Bronchial epithelial cell (primary cell): Measurements from ENCODE around the gene SEMA3B. TPM values are rescaled to one million over a fixed set of nuclear protein-coding genes. Genes with fewer than 3 reads are reported as not detected.
A peak's percentile ranks its signal among the peaks of the same experiment; 100 is the strongest.

Experiments
- DNase-seq: peaks from one replicate; pipeline ENCODE4 v3.0.0-alpha.2; 2010; ENCODE audit warnings: low read depth
- FAIRE-seq: peaks from 2 replicates; lab custom pipeline; 2011; peaks lifted over from hg19 to GRCh38; lab: Jason Lieb, UNC
- H3K27me3 ChIP-seq: 2 replicates; pipeline ENCODE4 v1.5.1; 2011; ENCODE audit warnings: low read length; ENCODE audit not compliant: control insufficient read depth, insufficient read depth
- H3K36me3 ChIP-seq: 2 replicates; pipeline ENCODE4 v1.5.1; 2011; ENCODE audit warnings: low read length; ENCODE audit not compliant: control insufficient read depth, insufficient read depth
- H3K4me3 ChIP-seq: 2 replicates; pipeline ENCODE4 v1.5.1; 2011; ENCODE audit warnings: mild to moderate bottlenecking, low read depth, low read length, control low read depth
- total RNA-seq: library from RNA; depleted of rRNA; stranded (reverse); fragments of >200 nt; gene quantifications from 2 replicates; pipeline ENCODE4 v1.2.1, GENCODE V29; 2014
- TF ChIP-seq, protein P1 (sequence below): IDR thresholded peaks from 2 replicates; pipeline ENCODE4 v1.5.1; 2011; ENCODE audit warnings: mild to moderate bottlenecking, moderate library complexity, low read length, control low read depth, inconsistent platforms; ENCODE audit not compliant: insufficient read depth, severe bottlenecking

SEMA3B gene
- total RNA-seq, 1 donor from 2014 or later, result 7.1 TPM

DNA sequence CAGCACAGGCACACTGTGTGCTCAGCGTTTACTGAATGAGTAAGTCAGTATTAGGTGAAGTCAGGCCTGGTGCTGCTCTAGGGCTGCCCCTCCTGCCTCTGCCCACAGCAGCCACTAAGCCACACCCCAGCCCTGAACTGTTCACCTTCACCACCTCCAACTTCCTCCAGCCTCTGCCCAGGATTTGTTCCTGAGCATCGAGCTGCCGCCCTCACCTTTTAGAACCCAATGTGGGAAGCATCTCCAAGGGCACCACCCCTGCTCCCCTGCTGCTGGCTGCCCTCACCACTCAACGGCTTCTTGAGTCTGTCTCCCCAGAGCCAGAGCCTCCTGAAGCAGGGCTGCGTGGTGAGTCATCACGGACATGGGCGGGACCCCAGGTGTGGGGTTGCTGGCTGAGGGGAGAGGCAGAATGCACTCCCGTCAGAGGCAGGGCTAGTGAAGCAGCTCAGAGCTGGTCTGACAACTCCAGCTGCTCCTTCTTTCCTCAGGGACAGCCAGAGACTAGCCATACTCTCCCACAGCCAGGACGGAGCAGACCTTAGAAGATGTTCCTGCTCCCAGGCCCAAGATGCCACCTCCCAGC, 47.8 kb downstream of the SEMA3B start:
- Histone ChIP-seq H3K27me3 (no peaks in the 10 kb centered on the region), H3K36me3 (peaks cover 26% of the 10 kb centered on the region), H3K4me3 (peak overlapping the region; percentile 2)
- peak; percentile 98 for DNase-seq
- peak; percentile 98 for FAIRE-seq
- TF ChIP-seq, protein P1, sequence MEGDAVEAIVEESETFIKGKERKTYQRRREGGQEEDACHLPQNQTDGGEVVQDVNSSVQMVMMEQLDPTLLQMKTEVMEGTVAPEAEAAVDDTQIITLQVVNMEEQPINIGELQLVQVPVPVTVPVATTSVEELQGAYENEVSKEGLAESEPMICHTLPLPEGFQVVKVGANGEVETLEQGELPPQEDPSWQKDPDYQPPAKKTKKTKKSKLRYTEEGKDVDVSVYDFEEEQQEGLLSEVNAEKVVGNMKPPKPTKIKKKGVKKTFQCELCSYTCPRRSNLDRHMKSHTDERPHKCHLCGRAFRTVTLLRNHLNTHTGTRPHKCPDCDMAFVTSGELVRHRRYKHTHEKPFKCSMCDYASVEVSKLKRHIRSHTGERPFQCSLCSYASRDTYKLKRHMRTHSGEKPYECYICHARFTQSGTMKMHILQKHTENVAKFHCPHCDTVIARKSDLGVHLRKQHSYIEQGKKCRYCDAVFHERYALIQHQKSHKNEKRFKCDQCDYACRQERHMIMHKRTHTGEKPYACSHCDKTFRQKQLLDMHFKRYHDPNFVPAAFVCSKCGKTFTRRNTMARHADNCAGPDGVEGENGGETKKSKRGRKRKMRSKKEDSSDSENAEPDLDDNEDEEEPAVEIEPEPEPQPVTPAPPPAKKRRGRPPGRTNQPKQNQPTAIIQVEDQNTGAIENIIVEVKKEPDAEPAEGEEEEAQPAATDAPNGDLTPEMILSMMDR, result no peak

GRCh38 chr3:50317300-50317699, 48.4 kb downstream of the SEMA3B start:
- Histone ChIP-seq H3K27me3 (no peaks in the 10 kb centered on the region), H3K4me3 (peak overlapping the region; percentile 2), H3K36me3 (peaks cover 26% of the 10 kb centered on the region)
- TF ChIP-seq, protein P1, result no peak
- no peak for FAIRE-seq
- no peak for DNase-seq

DNA sequence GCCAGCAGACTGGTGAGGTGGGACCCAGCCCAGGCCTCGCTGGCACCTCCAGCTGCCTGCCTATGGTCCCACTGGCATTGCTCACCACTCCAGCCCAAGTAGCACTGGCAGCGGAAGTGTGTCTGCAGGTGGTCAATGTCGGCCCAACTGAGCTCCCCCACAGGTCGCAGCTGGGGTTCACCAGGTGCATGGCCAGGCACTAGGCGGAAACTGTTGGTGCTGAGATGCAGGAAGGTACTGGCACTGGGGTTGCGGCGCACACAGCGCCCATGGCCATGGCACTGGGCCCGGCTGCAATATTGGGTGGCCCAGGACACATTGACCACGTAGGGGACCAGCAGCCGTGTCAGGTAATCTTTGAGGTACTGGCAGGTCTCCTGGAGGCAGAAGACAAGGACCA, 49.2 kb downstream of the SEMA3B start:
- TF ChIP-seq, protein P1, result no peak
- Histone ChIP-seq H3K27me3 (no peaks in the 10 kb centered on the region), H3K4me3 (no peak overlapping the region), H3K36me3 (peaks cover 26% of the 10 kb centered on the region)
- no peak for DNase-seq
- FAIRE-seq, result no peak

DNA sequence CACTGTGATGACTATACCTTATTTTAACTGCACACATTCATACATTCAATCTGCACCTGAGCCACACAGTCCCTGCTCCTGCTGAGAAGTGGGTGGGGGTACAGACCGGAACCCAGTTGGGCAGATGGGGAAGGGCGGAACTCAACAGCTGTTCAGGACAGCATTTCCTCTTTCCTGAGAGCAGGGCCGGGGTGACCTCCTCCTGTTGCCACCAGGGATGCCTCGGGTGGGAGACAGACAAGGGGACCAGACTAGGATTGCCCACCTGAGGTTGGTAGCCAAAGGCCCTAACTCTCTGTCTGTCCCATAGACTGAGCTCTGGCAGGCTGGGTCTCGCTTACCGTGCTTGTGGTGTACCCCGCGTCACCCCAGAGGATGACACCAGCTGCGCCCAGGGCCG, 49.7 kb downstream of the SEMA3B start:
- H3K36me3 ChIP-seq, result peaks cover 26% of the 10 kb centered on the region
- FAIRE-seq (peak; percentile 79), DNase-seq (no peak)

GRCh38 chr3:50319181-50319893, 50.4 kb downstream of the SEMA3B start:
- no peak for DNase-seq
- H3K36me3 ChIP-seq, result peaks cover 26% of the 10 kb centered on the region
- FAIRE-seq, result peak; percentile 72
- no peak overlapping the region for H3K4me3 ChIP-seq
- TF ChIP-seq, protein P1, result no peak
- H3K27me3 ChIP-seq, result no peaks in the 10 kb centered on the region

More for the DNA sequence above, 49.7 kb downstream of the SEMA3B start:
- Histone ChIP-seq H3K27me3 (no peaks in the 10 kb centered on the region), H3K4me3 (no peak overlapping the region)
- TF ChIP-seq, protein P1, result no peak
